GM23338 (cell line): ENCODE results near the gene MRPS5.

Experiments
- CTCF ChIP-seq, 2 experiments: fragments of 200-600 bp in 1 of 2; sonication (generic) in 1 of 2; conservative IDR thresholded peaks; 2 replicates each; pipeline versions ENCODE4 v1.5.1 to v1.6.1; 2016 to 2017; ENCODE audit warnings: antibody characterized with exemption in 2 of 2, low read depth in 2 of 2, mild to moderate bottlenecking in 2 of 2, moderate library complexity in 1 of 2
- EZH2 ChIP-seq: fragments of 200-600 bp; sonication (generic); IDR thresholded peaks from one replicate; pipeline ENCODE4 v1.8.0; 2017; ENCODE audit warnings: antibody characterized with exemption, mild to moderate bottlenecking, low read depth; ENCODE audit not compliant: unreplicated experiment
- EZH2phosphoT487 ChIP-seq: fragments of 200-600 bp; sonication (generic); IDR thresholded peaks from one replicate; pipeline ENCODE4 v1.8.1; 2018; ENCODE audit warnings: antibody characterized with exemption; ENCODE audit not compliant: unreplicated experiment
- JUNB ChIP-seq: IDR thresholded peaks from one replicate; pipeline ENCODE4 v1.6.1; 2016; ENCODE audit warnings: antibody characterized with exemption; ENCODE audit not compliant: unreplicated experiment
- NANOG ChIP-seq: IDR thresholded peaks from 2 replicates; pipeline ENCODE4 v1.6.1; 2016; ENCODE audit warnings: antibody characterized with exemption, borderline replicate concordance
- POLR2AphosphoS5 ChIP-seq: IDR thresholded peaks from 2 replicates; pipeline ENCODE4 v1.6.1; 2016; ENCODE audit warnings: antibody characterized with exemption, low read depth
- REST ChIP-seq: IDR thresholded peaks from one replicate; pipeline ENCODE4 v1.6.1; 2018; ENCODE audit warnings: antibody characterized with exemption; ENCODE audit not compliant: unreplicated experiment
- TF ChIP-seq, protein P1 (sequence below): IDR thresholded peaks from 2 replicates; pipeline ENCODE4 v1.6.1; 2016; ENCODE audit warnings: antibody characterized with exemption
- TF ChIP-seq, protein P2 (sequence below): fragments of 250-450 bp; sonication (Bioruptor Pico); IDR thresholded peaks from 2 replicates; pipeline ENCODE4 v1.5.0; 2020; ENCODE audit warnings: mild to moderate bottlenecking, moderate library complexity

- TF ChIP-seq CTCF (conservative IDR thresholded peaks at IDR 0.05; ENCODE audit: low read depth in 2 of 2) (no peak), EZH2phosphoT487 (no peak), POLR2AphosphoS5 (no peak), EZH2 (no peak), NANOG (no peak), JUNB (no peak), REST (no peak)
- TF ChIP-seq, protein P1, sequence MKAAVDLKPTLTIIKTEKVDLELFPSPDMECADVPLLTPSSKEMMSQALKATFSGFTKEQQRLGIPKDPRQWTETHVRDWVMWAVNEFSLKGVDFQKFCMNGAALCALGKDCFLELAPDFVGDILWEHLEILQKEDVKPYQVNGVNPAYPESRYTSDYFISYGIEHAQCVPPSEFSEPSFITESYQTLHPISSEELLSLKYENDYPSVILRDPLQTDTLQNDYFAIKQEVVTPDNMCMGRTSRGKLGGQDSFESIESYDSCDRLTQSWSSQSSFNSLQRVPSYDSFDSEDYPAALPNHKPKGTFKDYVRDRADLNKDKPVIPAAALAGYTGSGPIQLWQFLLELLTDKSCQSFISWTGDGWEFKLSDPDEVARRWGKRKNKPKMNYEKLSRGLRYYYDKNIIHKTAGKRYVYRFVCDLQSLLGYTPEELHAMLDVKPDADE, result no peak
- TF ChIP-seq, protein P2, sequence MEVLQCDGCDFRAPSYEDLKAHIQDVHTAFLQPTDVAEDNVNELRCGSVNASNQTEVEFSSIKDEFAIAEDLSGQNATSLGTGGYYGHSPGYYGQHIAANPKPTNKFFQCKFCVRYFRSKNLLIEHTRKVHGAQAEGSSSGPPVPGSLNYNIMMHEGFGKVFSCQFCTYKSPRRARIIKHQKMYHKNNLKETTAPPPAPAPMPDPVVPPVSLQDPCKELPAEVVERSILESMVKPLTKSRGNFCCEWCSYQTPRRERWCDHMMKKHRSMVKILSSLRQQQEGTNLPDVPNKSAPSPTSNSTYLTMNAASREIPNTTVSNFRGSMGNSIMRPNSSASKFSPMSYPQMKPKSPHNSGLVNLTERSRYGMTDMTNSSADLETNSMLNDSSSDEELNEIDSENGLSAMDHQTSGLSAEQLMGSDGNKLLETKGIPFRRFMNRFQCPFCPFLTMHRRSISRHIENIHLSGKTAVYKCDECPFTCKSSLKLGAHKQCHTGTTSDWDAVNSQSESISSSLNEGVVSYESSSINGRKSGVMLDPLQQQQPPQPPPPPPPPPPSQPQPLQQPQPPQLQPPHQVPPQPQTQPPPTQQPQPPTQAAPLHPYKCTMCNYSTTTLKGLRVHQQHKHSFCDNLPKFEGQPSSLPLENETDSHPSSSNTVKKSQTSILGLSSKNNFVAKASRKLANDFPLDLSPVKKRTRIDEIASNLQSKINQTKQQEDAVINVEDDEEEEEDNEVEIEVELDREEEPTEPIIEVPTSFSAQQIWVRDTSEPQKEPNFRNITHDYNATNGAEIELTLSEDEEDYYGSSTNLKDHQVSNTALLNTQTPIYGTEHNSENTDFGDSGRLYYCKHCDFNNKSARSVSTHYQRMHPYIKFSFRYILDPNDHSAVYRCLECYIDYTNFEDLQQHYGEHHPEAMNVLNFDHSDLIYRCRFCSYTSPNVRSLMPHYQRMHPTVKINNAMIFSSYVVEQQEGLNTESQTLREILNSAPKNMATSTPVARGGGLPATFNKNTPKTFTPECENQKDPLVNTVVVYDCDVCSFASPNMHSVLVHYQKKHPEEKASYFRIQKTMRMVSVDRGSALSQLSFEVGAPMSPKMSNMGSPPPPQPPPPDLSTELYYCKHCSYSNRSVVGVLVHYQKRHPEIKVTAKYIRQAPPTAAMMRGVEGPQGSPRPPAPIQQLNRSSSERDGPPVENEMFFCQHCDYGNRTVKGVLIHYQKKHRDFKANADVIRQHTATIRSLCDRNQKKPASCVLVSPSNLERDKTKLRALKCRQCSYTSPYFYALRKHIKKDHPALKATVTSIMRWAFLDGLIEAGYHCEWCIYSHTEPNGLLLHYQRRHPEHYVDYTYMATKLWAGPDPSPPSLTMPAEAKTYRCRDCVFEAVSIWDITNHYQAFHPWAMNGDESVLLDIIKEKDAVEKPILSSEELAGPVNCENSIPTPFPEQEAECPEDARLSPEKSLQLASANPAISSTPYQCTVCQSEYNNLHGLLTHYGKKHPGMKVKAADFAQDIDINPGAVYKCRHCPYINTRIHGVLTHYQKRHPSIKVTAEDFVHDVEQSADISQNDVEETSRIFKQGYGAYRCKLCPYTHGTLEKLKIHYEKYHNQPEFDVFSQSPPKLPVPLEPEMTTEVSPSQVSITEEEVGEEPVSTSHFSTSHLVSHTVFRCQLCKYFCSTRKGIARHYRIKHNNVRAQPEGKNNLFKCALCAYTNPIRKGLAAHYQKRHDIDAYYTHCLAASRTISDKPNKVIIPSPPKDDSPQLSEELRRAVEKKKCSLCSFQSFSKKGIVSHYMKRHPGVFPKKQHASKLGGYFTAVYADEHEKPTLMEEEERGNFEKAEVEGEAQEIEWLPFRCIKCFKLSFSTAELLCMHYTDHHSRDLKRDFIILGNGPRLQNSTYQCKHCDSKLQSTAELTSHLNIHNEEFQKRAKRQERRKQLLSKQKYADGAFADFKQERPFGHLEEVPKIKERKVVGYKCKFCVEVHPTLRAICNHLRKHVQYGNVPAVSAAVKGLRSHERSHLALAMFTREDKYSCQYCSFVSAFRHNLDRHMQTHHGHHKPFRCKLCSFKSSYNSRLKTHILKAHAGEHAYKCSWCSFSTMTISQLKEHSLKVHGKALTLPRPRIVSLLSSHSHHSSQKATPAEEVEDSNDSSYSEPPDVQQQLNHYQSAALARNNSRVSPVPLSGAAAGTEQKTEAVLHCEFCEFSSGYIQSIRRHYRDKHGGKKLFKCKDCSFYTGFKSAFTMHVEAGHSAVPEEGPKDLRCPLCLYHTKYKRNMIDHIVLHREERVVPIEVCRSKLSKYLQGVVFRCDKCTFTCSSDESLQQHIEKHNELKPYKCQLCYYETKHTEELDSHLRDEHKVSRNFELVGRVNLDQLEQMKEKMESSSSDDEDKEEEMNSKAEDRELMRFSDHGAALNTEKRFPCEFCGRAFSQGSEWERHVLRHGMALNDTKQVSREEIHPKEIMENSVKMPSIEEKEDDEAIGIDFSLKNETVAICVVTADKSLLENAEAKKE, result no peak
These were observed 21.7 kb downstream of the MRPS5 start for GRCh38 chr2:95099910-95100309.
